ENCODE results near the gene TMEM132D.

The TMEM132D gene

GRCh38 chr12:129886541-129886940 is 17.3 kb downstream of the TMEM132D start:
- no peak for TF ChIP-seq CTCF (IDR thresholded peaks at IDR 0.05; ENCODE audit: insufficient read depth, low read length, poor library complexity, severe bottlenecking)
- TF ChIP-seq EZH2phosphoT487 (conservative IDR thresholded peaks at IDR 0.05; ENCODE audit: low read length): no peak

GRCh38 chr12:129885287-129885686 is 18.5 kb downstream of the TMEM132D start:
- Histone ChIP-seq H3K27me3 (ENCODE audit: low read length) (no peaks in the 10 kb centered on the region), H2AFZ (ENCODE audit: low read depth, low read length, severe bottlenecking) (no peak overlapping the region), H3K4me3 (ENCODE audit: insufficient read depth, low read length, poor library complexity, severe bottlenecking) (no peak overlapping the region), H3K9ac (ENCODE audit: low read length) (no peak overlapping the region), H3K36me3 (ENCODE audit: low read length) (no peaks in the 10 kb centered on the region), H3K27ac (ENCODE audit: low read depth, low read length) (no peak overlapping the region), H4K20me1 (ENCODE audit: low read depth, low read length) (no peaks in the 10 kb centered on the region), H3K4me2 (ENCODE audit: low read depth, low read length, poor library complexity, severe bottlenecking) (no peak overlapping the region), H3K79me2 (ENCODE audit: insufficient read depth, low read length) (no peaks in the 10 kb centered on the region), H3K9me3 (ENCODE audit: insufficient read depth, low read length) (no peaks in the 10 kb centered on the region), H3F3A (ENCODE audit: insufficient read depth) (no peaks in the 10 kb centered on the region), H3K9me2 (replicated peaks; ENCODE audit: insufficient read depth, low read length) (no peaks in the 10 kb centered on the region; the same call in 1 of the 2 replicates)
- TF ChIP-seq CTCF (IDR thresholded peaks at IDR 0.05; ENCODE audit: insufficient read depth, low read length, poor library complexity, severe bottlenecking) (no peak), EZH2phosphoT487 (conservative IDR thresholded peaks at IDR 0.05; ENCODE audit: low read length) (no peak)

More at GRCh38 chr12:129886541-129886940, 17.3 kb downstream of the TMEM132D start:
- Histone ChIP-seq H4K20me1 (ENCODE audit: low read depth, low read length) (no peaks in the 10 kb centered on the region), H3K36me3 (ENCODE audit: low read length) (no peaks in the 10 kb centered on the region), H2AFZ (ENCODE audit: low read depth, low read length, severe bottlenecking) (no peak overlapping the region), H3F3A (ENCODE audit: insufficient read depth) (no peaks in the 10 kb centered on the region), H3K79me2 (ENCODE audit: insufficient read depth, low read length) (no peaks in the 10 kb centered on the region), H3K9me3 (ENCODE audit: insufficient read depth, low read length) (no peaks in the 10 kb centered on the region), H3K4me2 (ENCODE audit: low read depth, low read length, poor library complexity, severe bottlenecking) (no peak overlapping the region), H3K4me3 (ENCODE audit: insufficient read depth, low read length, poor library complexity, severe bottlenecking) (no peak overlapping the region), H3K9me2 (replicated peaks; ENCODE audit: insufficient read depth, low read length) (no peaks in the 10 kb centered on the region; the same call in 1 of the 2 replicates), H3K9ac (ENCODE audit: low read length) (no peak overlapping the region), H3K27me3 (ENCODE audit: low read length) (no peaks in the 10 kb centered on the region), H3K27ac (ENCODE audit: low read depth, low read length) (no peak overlapping the region)

- Histone ChIP-seq H3K9ac (ENCODE audit: low read length) (no peak overlapping the region), H3F3A (ENCODE audit: insufficient read depth) (no peaks in the 10 kb centered on the region), H3K9me2 (replicated peaks; ENCODE audit: insufficient read depth, low read length) (no peaks in the 10 kb centered on the region), H2AFZ (ENCODE audit: low read depth, low read length, severe bottlenecking) (no peak overlapping the region), H3K27me3 (ENCODE audit: low read length) (no peaks in the 10 kb centered on the region; the same call in 1 of the 2 replicates), H3K4me3 (ENCODE audit: insufficient read depth, low read length, poor library complexity, severe bottlenecking) (no peak overlapping the region), H3K27ac (ENCODE audit: low read depth, low read length) (no peak overlapping the region), H3K36me3 (ENCODE audit: low read length) (no peaks in the 10 kb centered on the region), H4K20me1 (ENCODE audit: low read depth, low read length) (no peaks in the 10 kb centered on the region), H3K4me2 (ENCODE audit: low read depth, low read length, poor library complexity, severe bottlenecking) (no peak overlapping the region), H3K9me3 (ENCODE audit: insufficient read depth, low read length) (no peaks in the 10 kb centered on the region), H3K79me2 (ENCODE audit: insufficient read depth, low read length) (no peaks in the 10 kb centered on the region)
- TF ChIP-seq CTCF (IDR thresholded peaks at IDR 0.05; ENCODE audit: insufficient read depth, low read length, poor library complexity, severe bottlenecking): no peak
- no peak for TF ChIP-seq EZH2phosphoT487 (conservative IDR thresholded peaks at IDR 0.05; ENCODE audit: low read length)
Observed at GRCh38 chr12:129877411-129877810, 26.4 kb downstream of the TMEM132D start.

Measured in SU-DHL-6 (cell line).